Measurements from ENCODE around the gene TMEM126A.

The TMEM126A gene

GRCh38 chr11:85698195-85698594, 50.4 kb downstream of the TMEM126A start:
- DNase-seq, result no peak

GRCh38 chr11:85699957-85700741, 52.4 kb downstream of the TMEM126A start:
- no peak for DNase-seq

DNA sequence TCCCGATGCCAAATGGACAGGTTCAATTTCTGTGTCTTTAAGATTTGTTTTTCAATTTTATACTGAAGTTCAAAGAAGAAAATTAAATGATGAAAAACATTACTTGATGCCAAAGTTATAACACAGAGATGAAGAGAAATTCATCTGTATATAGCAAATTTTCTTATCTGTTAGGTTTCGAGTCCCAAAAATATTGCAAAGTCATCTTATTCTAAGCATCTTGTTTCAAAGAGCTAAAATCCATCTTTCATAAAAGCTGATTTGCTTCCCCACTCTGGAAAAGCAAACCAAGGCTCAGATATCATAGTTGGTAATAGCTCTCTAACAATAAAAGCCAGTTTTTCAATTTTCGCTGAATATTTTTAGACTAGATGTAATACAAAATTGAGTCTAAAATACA, 57.2 kb downstream of the TMEM126A start:
- no peak for DNase-seq

- DNase-seq, result no peak
Measured at GRCh38 chr11:85705800-85706199, 58.0 kb downstream of the TMEM126A start.
